Psoas muscle (tissue), 8 donors: ENCODE measurements around the gene FN3K. TPM values are rescaled to one million over a fixed set of nuclear protein-coding genes. Genes with fewer than 3 reads are reported as not detected.

Experiments used
- ATAC-seq, 4 donors: fragments of 200-7000 bp; cut with Tn5 transposase; one replicate each; pipeline ENCODE4 v1.9.1; 2020; ENCODE audit warnings: moderate library complexity in 3 of 4, mild to moderate bottlenecking in 2 of 4
- DNase-seq, 2 donors: peaks; one replicate each; pipeline ENCODE4 v3.0.0-alpha.2; 2020
- H3K27ac ChIP-seq: fragments of 200-600 bp; one replicate; pipeline ENCODE4 v1.8.0; 2022
- H3K27me3 ChIP-seq, 3 donors: fragments of 200-600 bp in 1 of 3; one replicate each; pipeline versions ENCODE4 v1.6.1 to v1.8.0; 2013 to 2022; ENCODE audit warnings: low read length in 2 of 3, mild to moderate bottlenecking in 2 of 3, moderate library complexity in 1 of 3; ENCODE audit not compliant: insufficient read depth in 3 of 3
- H3K36me3 ChIP-seq, 2 donors: fragments of 200-600 bp in 1 of 2; one replicate each; pipeline versions ENCODE4 v1.6.1 to v1.8.0; 2013 to 2022; ENCODE audit warnings: low read depth in 1 of 2, mild to moderate bottlenecking in 1 of 2, moderate library complexity in 1 of 2; ENCODE audit not compliant: insufficient read depth in 1 of 2
- H3K4me1 ChIP-seq: fragments of 200-600 bp; one replicate; pipeline ENCODE4 v1.8.0; 2022
- H3K4me3 ChIP-seq: fragments of 200-600 bp; one replicate; pipeline ENCODE4 v1.8.0; 2022; ENCODE audit warnings: mild to moderate bottlenecking
- H3K9me3 ChIP-seq: fragments of 200-600 bp; one replicate; pipeline ENCODE4 v1.8.0; 2022
- WGBS, 3 donors: extraction: QIAGEN DNeasy Blood & Tissue Kit; methylation state at CpG; one replicate each; pipeline versions ENCODE4 v1.1.6 to v1.1.7; 2013; 5-methylcytosine and 5-hydroxymethylcytosine counted together
- intact Hi-C, 2 donors: fragments of 100-400 bp; cut with DNase I; formaldehyde crosslinking; loops; one replicate each; pipeline versions ENCODE4 v1.11.0 to v1.14.2; 2022
- polyA plus RNA-seq, 3 donors: library from polyadenylated mRNA; stranded (reverse); fragments of 200-250 nt; gene quantifications; one replicate each; pipeline ENCODE4 v1.2.3, GENCODE V29; 2013
- total RNA-seq, 4 donors: library from RNA; stranded (reverse); fragmentation: NEBNext Ultra II Directional in 2 of 4; extraction: Animal tissue kit (Norgen Biotek cat#: 25700) in 2 of 4; gene quantifications; one replicate each; pipeline versions ENCODE4 v1.2.1 to v1.2.4, GENCODE V29; 2021 to 2023
- TF ChIP-seq, protein P1 (sequence below): fragments of 200-600 bp; IDR thresholded peaks from one replicate; pipeline ENCODE4 v1.8.0; 2022; ENCODE audit warnings: antibody characterized with exemption
- donor health status: healthy with polysubstance abuse.
- donor health status: DM: no; HTN: no; CAD: no; lungs with moderate emphysema.
- donor health status: Bipolar disorder and iron deficiency.
- donor health status: healthy.
- donor health status: DM: yes; HTN: yes; CAD: no.
- donor health status: DM: no; HTN: no; CAD: no.
- donor health status: DM: no; HTN: no; CAD: no.
- donor health status: DM: yes; HTN: yes; CAD: no.

FN3K gene
- total and polyA plus RNA-seq, 7 donors, result 5.9 to 22.3 (median 10.1) TPM

DNA sequence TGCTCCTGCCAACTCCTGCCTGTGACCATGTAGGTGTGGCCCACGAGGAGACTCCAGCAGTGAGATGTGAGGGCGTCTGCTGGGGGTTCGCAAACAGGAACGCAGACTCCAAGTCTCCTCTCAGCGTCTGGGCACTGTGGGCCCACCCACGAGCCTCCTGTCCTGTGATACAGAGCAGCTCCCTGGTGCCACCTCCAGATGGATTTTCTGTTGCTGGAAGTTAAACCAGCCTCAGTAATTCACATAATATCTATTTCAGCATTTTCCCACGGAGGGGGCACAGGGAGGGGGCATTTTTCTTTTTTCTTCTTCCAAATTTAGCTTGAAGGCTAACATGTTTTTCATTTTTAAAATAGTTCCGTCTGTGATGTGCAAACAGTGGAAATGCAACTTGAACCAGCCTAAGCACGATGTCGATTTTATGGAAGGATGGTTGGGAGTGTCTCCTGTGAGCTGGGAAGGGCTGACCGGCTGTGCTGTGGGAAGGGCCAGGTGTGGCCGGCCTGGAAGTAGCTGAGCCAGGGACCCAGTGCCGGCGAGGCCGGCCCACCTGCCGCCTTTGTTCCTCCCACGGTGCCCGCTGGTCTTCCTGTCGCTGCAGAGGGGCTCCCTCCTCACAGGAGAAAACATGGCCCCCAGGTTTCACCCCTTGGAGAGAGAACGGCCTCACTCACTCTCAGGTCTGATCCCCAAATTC is 33.0 kb upstream of the FN3K start:
- no peak overlapping the region for H3K27ac ChIP-seq
- DNase-seq, result no peak

DNA sequence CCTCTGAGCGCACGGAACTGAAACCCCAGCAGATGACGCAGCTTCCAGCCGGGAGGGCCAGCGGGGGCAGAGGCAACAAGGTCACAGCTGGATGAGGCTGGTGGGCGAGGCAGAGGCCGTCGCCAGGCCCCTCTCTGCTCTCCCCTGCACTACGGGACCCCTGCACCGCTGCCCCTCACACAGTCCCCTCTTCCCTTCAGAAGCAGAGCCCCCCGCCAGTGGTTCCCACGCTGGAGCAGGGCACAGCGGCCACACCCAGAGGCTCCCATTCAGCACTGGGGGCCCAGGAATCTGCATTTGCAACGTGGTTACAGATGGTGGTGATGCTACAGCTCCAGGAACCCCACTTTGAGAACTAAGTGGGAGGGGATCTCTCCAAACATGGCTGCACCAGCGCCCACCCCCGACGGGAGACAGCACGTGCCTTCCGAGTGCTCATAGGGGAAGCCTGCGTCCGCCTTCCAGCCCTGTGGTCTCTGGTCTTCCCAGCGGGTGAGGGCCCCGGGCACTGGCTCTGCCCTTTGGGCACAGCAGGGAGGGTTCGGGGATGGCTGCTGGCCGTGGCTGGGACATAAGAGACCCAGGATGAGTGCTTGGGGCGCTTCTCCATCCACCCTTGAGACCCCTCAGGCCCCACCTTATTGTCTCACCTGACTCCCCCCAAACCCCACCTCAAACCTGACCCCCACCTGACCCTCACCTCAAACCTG is 32.2 kb upstream of the FN3K start:
- no peak overlapping the region for H3K27ac ChIP-seq
- no peaks in the 10 kb centered on the region for H3K36me3 ChIP-seq
- no peaks in the 10 kb centered on the region for H3K9me3 ChIP-seq
- 77% methylated on average over 23 to 26 of the region's 26 CpGs for WGBS, 3 donors
- no peaks in the 10 kb centered on the region for H3K27me3 ChIP-seq
- no peak overlapping the region for H3K4me3 ChIP-seq
- TF ChIP-seq, protein P1, sequence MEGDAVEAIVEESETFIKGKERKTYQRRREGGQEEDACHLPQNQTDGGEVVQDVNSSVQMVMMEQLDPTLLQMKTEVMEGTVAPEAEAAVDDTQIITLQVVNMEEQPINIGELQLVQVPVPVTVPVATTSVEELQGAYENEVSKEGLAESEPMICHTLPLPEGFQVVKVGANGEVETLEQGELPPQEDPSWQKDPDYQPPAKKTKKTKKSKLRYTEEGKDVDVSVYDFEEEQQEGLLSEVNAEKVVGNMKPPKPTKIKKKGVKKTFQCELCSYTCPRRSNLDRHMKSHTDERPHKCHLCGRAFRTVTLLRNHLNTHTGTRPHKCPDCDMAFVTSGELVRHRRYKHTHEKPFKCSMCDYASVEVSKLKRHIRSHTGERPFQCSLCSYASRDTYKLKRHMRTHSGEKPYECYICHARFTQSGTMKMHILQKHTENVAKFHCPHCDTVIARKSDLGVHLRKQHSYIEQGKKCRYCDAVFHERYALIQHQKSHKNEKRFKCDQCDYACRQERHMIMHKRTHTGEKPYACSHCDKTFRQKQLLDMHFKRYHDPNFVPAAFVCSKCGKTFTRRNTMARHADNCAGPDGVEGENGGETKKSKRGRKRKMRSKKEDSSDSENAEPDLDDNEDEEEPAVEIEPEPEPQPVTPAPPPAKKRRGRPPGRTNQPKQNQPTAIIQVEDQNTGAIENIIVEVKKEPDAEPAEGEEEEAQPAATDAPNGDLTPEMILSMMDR, result no peak
- no peaks in the 10 kb centered on the region for H3K4me1 ChIP-seq
- intact Hi-C loops, result loop anchor here in 1 of 2 donors (5.0 kb wide), 1 partner anchor 51 kb away; no protein-coding TSS in a partner anchor
- DNase-seq (no peak), ATAC-seq (no peak)

More for the DNA sequence above, 33.0 kb upstream of the FN3K start:
- TF ChIP-seq, protein P1, result no peak
- H3K36me3 ChIP-seq, result no peaks in the 10 kb centered on the region
- WGBS, 3 donors, result 53 to 62% (median 56%) methylated on average over 20 of the region's 20 CpGs
- peaks cover 2% of the 10 kb centered on the region for H3K4me1 ChIP-seq
- H3K9me3 ChIP-seq, result no peaks in the 10 kb centered on the region
- no peak for ATAC-seq
- no peaks in the 10 kb centered on the region for H3K27me3 ChIP-seq
- intact Hi-C loops, result loop anchor here in 1 of 2 donors (5.0 kb wide), 1 partner anchor 50 kb away; no protein-coding TSS in a partner anchor
- no peak overlapping the region for H3K4me3 ChIP-seq

DNA sequence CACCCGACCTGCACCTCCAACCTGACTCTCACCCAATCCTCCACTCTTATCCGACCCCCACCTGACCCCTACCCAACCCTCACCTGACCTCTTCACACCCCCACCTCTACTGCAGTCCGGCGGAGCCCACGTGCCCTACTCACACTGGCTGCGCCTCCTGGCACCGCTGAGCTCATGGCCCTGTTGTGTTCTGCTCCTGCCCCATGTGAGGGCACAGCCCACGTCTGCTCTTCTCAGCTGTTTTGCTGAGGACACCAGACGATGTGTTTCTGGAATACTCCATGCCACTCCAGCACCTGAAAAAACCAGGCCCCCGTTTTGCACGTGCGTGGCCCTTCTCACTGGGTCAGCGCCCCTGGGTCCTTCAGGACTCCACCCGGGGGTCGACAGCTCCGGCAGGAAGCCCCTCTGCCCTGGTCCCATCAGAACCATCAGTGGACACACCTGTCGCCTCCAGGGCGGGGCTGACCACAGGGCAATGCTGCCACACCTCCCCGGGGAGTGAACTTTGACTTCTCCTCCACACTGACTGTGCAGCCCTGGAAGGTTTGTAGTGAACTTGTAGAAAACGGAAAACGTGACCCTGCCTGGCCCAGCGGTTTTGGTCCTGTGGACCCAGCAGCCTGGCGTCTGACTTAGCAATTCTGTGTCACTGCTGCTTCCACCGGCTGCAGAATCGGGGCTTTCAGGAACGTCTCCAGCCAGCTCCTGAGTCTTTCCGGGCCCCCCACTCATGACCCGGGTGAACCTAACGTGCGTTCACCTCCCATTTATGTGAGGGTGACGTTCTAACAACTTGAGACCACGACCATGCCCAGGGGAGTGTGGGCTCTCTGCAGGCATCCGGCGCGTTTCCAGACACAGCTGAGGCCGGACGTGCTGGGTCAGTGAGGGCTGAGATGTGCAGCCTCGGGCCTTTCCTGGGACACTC is 31.2 kb upstream of the FN3K start:
- no peak overlapping the region for H3K4me3 ChIP-seq
- ATAC-seq (no peak), DNase-seq (no peak)
- H3K36me3 ChIP-seq, result no peaks in the 10 kb centered on the region
- H3K9me3 ChIP-seq, result no peaks in the 10 kb centered on the region
- H3K4me1 ChIP-seq, result no peaks in the 10 kb centered on the region
- WGBS, 3 donors, result 67 to 72% (median 69%) methylated on average over 38 of the region's 38 CpGs
- intact Hi-C loops, result loop anchor here in 1 of 2 donors (5.0 kb wide), 1 partner anchor 52 kb away; no protein-coding TSS in a partner anchor
- H3K27ac ChIP-seq, result no peak overlapping the region
- TF ChIP-seq, protein P1, result no peak
- H3K27me3 ChIP-seq, result no peaks in the 10 kb centered on the region

DNA sequence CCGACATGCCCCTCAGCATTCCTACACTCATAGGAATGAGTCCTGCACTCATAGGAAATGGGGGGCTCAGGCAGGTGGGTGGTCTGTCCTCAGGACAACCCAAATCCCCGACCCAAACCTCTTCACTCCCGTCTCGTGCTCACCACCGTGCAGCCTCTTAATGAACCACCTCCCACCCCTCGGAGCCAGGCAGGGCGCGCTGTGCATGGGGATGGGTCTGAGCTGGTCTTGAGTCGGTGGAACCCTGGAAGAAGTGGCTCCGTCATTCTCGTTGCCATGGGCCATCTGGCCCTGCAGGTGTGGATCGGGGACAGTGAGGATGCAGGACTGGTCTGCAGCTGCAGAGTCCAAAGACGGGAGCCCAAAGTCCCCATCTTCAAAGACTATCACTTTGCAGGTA is 30.5 kb upstream of the FN3K start:
- H3K27ac ChIP-seq, result no peak overlapping the region
- no peak for ATAC-seq
- H3K4me3 ChIP-seq, result no peak overlapping the region
- TF ChIP-seq, protein P1, result no peak
- intact Hi-C loops, result loop anchor here in 1 of 2 donors (5.0 kb wide), 1 partner anchor 53 kb away; no protein-coding TSS in a partner anchor
- H3K27me3 ChIP-seq, result no peaks in the 10 kb centered on the region
- no peaks in the 10 kb centered on the region for H3K9me3 ChIP-seq
- H3K4me1 ChIP-seq, result no peaks in the 10 kb centered on the region
- H3K36me3 ChIP-seq, result no peaks in the 10 kb centered on the region
- WGBS, 3 donors, result 73 to 80% (median 78%) methylated on average over 13 of the region's 13 CpGs
- DNase-seq, result no peak
